NCI-H1417 treated with DMSO at 0.1 percent for 48 hours (cell line): ENCODE results near the gene SENP5.
A peak's percentile ranks its signal among the peaks of the same experiment; 100 is the strongest.

ENCODE experiments used
- DNase-seq: peaks from one replicate; lab custom pipeline; 2025; lab: John Stamatoyannopoulos, UW

SENP5 gene

GRCh38 chr3:196889844-196890708, 22.4 kb downstream of the SENP5 start:
- DNase-seq = no peak

DNA sequence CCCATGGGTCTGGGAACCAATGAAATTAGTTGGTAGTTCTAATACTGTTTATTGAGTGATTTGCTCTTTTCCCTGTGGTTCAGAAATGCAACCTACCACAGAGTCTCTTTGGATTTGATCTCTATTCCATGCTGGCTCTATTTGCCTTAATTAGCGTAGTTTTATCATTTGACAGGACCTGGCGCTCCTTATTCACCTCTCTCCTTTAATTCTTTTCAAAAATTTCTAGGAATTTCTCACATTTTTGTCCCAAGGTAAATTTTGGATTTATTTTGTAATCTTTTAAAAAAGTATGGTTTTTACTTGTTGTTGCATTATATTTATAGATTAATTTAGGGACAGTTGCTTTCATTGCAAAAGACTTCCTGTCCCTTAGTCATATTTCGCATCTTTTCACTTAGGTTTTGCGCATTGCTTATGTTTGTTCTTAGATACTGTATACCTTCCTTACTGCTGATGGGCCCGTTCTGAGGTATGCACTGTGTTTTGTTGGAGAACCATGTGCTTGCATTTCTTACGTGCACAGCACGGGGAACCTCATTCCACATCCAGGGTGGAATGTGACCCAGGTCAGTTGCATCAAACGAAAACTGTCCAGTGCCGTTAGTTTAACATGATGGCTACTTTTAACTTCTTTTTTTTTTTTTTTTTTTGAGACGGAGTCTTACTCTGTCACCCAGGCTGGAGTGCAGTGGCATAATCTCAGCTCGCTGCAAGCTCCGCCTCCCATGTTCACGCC, 27.0 kb downstream of the SENP5 start:
- no peak for DNase-seq

DNA sequence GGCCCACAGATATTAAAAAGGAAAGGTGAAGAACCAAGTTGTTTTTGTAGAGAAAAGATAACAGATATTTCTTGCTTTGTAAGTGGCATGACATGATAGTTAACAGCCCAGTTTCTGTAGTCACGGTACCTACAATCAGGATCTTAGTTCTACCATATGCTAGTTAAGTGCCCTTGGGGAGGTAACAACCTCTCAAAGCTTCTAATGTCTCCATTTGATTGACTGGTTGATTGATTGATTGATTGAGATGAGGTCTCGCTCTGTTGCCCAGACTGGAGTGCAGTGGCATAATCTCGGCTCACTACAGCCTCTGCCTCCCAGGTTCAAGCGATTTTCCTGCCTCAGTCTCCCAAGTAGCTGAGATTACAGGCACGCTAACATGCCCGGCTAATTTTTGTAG, 28.5 kb downstream of the SENP5 start:
- no peak for DNase-seq

- no peak for DNase-seq
Measured at GRCh38 chr3:196901768-196902167, 34.0 kb downstream of the SENP5 start.

GRCh38 chr3:196902296-196902695, 34.6 kb downstream of the SENP5 start:
- DNase-seq = no peak

GRCh38 chr3:196903740-196904139, 36.0 kb downstream of the SENP5 start:
- DNase-seq = no peak

- DNase-seq = no peak
Measured at GRCh38 chr3:196914866-196915265, 47.1 kb downstream of the SENP5 start.

DNA sequence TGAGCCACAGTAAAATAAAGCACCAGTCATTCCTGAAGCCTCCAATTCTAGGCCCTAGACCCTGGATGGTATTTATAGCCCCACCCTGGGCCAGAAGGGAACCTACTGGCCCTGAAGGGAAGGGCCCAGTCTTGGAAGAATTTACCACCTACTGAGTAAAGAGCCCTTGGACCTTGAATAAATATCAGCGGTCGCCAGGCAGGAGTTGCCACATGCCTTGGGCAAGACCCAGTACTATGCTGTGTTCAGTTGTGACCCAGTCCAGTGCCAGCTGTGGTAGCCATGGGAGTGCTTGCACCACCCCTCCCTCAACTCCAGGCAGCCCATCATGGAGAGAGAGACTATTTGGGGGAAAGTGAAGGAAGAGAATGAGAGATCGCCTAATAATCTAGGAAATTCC, 47.7 kb downstream of the SENP5 start:
- no peak for DNase-seq

DNA sequence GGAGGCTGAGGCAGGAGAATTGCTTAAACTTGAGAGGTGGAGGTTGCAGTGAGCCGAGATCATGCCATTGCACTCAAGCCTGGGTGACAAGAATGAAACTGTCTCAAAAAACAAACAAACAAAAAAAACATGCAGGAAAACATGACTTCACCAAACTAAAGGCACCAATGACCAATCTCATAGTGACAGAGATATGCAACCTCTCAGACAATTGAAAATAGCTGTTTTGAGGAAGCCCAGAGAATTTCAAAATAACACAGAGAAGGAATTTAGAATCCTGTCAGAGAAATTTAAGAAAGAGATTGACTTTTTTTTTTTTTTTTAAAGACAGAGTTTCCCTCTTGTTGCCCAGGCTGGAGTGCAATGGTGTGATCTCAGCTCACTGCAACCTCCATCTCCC, 48.5 kb downstream of the SENP5 start:
- no peak for DNase-seq

GRCh38 chr3:196916995-196917394, 49.3 kb downstream of the SENP5 start:
- DNase-seq = no peak

GRCh38 chr3:196918968-196919367, 51.2 kb downstream of the SENP5 start:
- DNase-seq = no peak

- DNase-seq = no peak
Measured at GRCh38 chr3:196920733-196921132, 53.0 kb downstream of the SENP5 start.

DNA sequence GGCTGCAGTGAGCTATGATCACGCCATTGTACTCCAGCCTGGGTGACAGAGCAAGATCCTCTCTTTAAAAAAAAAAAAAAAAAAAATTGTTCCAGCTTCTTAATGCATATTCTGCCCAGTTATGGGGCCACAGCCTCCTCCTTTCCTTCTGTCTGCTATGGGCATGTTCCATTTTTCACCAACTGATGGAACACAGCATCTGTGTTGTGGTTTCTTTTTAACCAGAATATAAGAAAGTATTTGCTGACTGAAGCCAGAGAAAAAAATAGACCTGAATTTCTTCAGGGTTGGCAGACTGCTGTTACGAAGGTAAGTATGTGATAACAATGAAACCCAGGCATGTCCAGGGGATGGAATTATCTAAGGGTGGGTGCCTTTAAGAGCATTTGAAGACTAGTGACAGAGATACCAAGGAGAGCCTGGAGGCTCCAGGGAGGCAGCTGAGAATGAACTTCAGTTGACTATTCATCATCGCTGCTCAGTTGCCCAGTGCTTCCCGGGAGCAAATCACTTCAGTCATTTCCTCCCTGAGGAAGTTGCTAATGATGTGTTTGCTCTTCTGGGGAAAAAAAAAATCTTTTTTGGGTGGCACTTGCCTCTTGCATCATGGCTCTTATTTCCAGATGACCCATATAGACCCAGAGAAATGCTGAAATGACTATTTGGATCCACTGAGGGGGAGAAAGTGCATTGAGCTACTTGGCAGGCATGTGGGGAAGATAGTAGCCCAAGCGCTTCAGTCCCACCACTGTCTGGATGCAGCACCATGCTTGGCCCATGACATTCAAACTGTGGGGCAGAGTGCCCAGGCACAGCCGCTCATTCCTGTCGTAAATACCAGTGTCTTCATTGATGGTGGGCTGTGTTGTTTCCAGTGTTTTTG, 60.1 kb downstream of the SENP5 start:
- DNase-seq = no peak

GRCh38 chr3:196931157-196931556, 63.4 kb downstream of the SENP5 start:
- no peak for DNase-seq

DNA sequence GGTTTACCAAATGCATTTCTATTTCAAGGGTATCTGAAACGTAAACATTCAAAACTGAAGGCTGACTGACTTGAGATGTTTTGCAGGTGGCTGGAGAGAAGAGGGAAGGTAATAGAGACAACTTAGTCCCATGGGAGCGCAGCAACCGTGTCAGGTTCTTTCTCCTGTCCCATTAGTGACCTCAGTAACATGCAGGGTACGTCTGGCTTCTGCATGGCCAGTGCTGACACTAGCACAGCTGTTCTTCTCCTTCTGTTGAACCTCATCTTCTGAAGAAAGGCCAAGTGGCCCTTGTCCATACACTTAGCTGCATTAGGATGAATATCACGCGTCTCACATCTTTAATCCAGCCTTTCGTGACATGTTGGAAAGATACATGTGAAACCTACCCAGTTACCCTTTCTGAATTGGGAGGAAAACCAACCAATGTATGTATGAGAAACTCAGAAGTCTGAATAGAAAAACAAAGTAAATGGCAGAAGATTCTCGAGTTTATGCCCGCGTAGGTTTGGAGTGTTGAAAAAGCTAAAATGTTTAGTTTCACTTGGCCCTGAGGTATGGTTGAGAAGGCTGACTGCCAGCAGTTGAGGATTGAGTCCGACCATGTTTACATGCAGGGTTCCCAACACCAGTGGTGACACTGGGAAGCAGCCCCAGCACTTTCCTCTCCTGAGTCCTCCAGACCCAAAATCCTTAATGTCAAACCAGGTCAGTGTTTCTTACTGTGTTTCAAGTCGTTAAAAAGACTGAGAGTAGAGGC, 64.3 kb downstream of the SENP5 start:
- DNase-seq = no peak

GRCh38 chr3:196932600-196932999, 64.9 kb downstream of the SENP5 start:
- DNase-seq = no peak

GRCh38 chr3:196936288-196936687, 68.6 kb downstream of the SENP5 start:
- no peak for DNase-seq

- DNase-seq = no peak
Measured at GRCh38 chr3:196938124-196938523, 70.4 kb downstream of the SENP5 start.

DNA sequence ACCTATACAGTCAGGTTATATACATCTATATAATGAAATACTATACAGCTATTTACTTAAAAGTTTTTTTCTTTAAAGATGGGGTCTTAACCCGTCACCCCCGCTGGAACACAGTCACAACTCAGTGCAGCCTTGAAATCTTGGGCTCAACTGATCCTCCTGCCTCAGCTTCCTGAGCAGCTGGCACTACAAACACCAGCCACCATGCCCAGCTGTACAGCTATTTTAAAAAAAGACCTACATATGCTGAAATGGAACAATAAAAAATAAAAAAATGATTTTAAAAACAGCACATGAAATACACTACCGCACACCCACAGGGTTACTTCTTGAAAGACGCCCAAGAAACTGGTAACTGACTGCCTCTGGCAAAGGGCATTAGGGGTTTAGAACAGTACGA, 70.9 kb downstream of the SENP5 start:
- DNase-seq = no peak

- DNase-seq = no peak
Measured at GRCh38 chr3:196941729-196942225, 74.1 kb downstream of the SENP5 start.

DNA sequence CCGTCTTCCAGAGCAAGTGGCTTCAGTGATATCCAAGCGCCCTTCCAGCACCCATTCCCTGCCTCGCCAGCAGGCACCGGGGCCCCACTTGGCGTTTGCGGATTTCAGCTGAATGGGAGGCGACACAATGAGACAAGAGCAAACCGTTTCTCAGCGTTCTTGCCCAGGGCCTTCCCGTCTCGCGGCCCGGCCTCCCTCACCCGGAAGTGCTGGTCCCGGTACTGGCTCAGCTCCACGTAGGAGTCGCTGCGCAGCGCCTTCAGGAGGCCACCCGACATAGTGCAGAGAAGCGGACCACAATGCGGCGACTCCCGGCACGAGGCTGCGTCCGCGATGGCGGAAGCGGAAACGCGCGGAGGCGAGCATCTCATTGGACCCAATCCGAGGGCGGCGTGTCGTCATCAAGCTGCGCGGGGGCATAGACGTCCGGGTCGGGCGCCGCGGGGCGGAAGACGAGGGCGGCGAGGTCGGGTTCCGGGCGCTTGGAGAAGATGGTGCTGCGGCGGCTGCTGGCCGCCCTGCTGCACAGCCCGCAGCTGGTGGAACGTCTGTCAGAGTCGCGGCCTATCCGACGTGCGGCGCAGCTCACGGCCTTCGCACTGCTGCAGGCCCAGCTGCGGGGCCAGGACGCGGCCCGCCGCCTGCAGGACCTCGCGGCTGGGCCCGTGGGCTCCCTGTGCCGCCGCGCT, 74.7 kb downstream of the SENP5 start, which contains the start of gene NCBP2:
Gene NCBP2, minus strand, starts transcription at position 303 of the 689 bp plus-strand sequence. Its CDS starts 25 bp downstream, at position 278.
- DNase-seq = peak; percentile 83
